EL (cell line): ENCODE data around the gene PSEN1.
A peak's percentile ranks its signal among the peaks of the same experiment; 100 is the strongest.

Experiments used
- DNase-seq: peaks from one replicate; pipeline ENCODE4 v3.0.0-alpha.2; 2016

Gene PSEN1

GRCh38 chr14:73136387-73137225 lies at the start of gene PSEN1:
TSS of gene PSEN1 (plus strand) at chr14:73136507. CDS start at chr14:73148020, 11,513 bp downstream.
- DNase-seq: peak; percentile 92

GRCh38 chr14:73091044-73091443 lies 45.3 kb upstream of the PSEN1 start:
- DNase-seq: no peak

- DNase-seq: no peak
Measured at GRCh38 chr14:73097421-73097820, 38.9 kb upstream of the PSEN1 start.

- no peak for DNase-seq
Measured at GRCh38 chr14:73100334-73100733, 36.0 kb upstream of the PSEN1 start.

- no peak for DNase-seq
Measured at GRCh38 chr14:73102806-73103497, 33.4 kb upstream of the PSEN1 start.

- no peak for DNase-seq
Measured at GRCh38 chr14:73105050-73105449, 31.3 kb upstream of the PSEN1 start.

GRCh38 chr14:73105727-73106126 lies 30.6 kb upstream of the PSEN1 start:
- DNase-seq: no peak

- DNase-seq: no peak
Measured at GRCh38 chr14:73116079-73116665, 20.1 kb upstream of the PSEN1 start.

- DNase-seq: no peak
Measured at GRCh38 chr14:73124180-73124894, 12.0 kb upstream of the PSEN1 start.

- no peak for DNase-seq
Measured at GRCh38 chr14:73125169-73125588, 11.1 kb upstream of the PSEN1 start.

- DNase-seq: no peak
Measured at GRCh38 chr14:73125746-73126145, 10.6 kb upstream of the PSEN1 start.

GRCh38 chr14:73133795-73134194 lies 2.5 kb upstream of the PSEN1 start:
- DNase-seq: no peak

- DNase-seq: no peak
Measured at GRCh38 chr14:73136085-73136386, 271 bp upstream of the PSEN1 start.

- DNase-seq: no peak
Measured at GRCh38 chr14:73140811-73141323, 4.6 kb downstream of the PSEN1 start.

GRCh38 chr14:73142216-73142615 lies 5.9 kb downstream of the PSEN1 start:
- no peak for DNase-seq

- no peak for DNase-seq
Measured at GRCh38 chr14:73143003-73143402, 6.7 kb downstream of the PSEN1 start.

GRCh38 chr14:73143617-73144016 lies 7.3 kb downstream of the PSEN1 start:
- no peak for DNase-seq

- no peak for DNase-seq
Measured at GRCh38 chr14:73145371-73145770, 9.1 kb downstream of the PSEN1 start.

- DNase-seq: no peak
Measured at GRCh38 chr14:73146111-73146510, 9.8 kb downstream of the PSEN1 start.

- DNase-seq: no peak
Measured at GRCh38 chr14:73149753-73150152, 13.4 kb downstream of the PSEN1 start.

GRCh38 chr14:73153272-73153671 lies 17.0 kb downstream of the PSEN1 start:
- peak; percentile 9 for DNase-seq

- DNase-seq: no peak
Measured at GRCh38 chr14:73162251-73162650, 25.9 kb downstream of the PSEN1 start.

GRCh38 chr14:73166399-73166798 lies 30.1 kb downstream of the PSEN1 start:
- DNase-seq: no peak
